ENCODE results near the gene DRD2. TPM values are rescaled to one million over a fixed set of nuclear protein-coding genes. Genes with fewer than 3 reads are reported as not detected.

Gene DRD2
- total RNA-seq, 1 experiment from 2014 or later = 0.28 TPM

GRCh38 chr11:113487622-113488021, 12.4 kb upstream of the DRD2 start:
- Mint-ChIP-seq H3K9me3 (ENCODE audit: unreplicated experiment) (no peaks in the 10 kb centered on the region), H3K4me3 (ENCODE audit: unreplicated experiment) (no peak overlapping the region), H3K27ac (ENCODE audit: low read depth, unreplicated experiment) (no peak overlapping the region), H3K36me3 (ENCODE audit: insufficient read depth, unreplicated experiment) (no peaks in the 10 kb centered on the region), H3K4me1 (ENCODE audit: insufficient read depth, unreplicated experiment) (no peaks in the 10 kb centered on the region), H3K27me3 (ENCODE audit: insufficient read depth, unreplicated experiment) (peaks cover 5% of the 10 kb centered on the region)
- ChIA-PET CTCF (interaction anchor here (0.6 kb wide), 1 partner anchor 381 kb away, joined by 3 read pairs; no protein-coding TSS in a partner anchor), POLR2A (no interaction called here)
- no peak for DNase-seq (ENCODE audit: unreplicated experiment)
- BruUV-seq (replicated peaks) = no TSS peak
- no peak for TF ChIP-seq CTCF (IDR thresholded peaks at IDR 0.05; ENCODE audit: unreplicated experiment)
- intact Hi-C loops (cut with micrococcal nuclease) = no loop called here

GRCh38 chr11:113484223-113484622, 9.0 kb upstream of the DRD2 start:
- ChIA-PET CTCF (interaction anchor here (0.6 to 1.5 kb wide), 2 partner anchors 9 to 37 kb away, joined by 3 to 4 read pairs; no protein-coding TSS in a partner anchor), POLR2A (no interaction called here)
- Mint-ChIP-seq H3K9me3 (ENCODE audit: unreplicated experiment) (no peaks in the 10 kb centered on the region), H3K4me1 (ENCODE audit: insufficient read depth, unreplicated experiment) (peaks cover 5% of the 10 kb centered on the region), H3K4me3 (ENCODE audit: unreplicated experiment) (no peak overlapping the region), H3K36me3 (ENCODE audit: insufficient read depth, unreplicated experiment) (no peaks in the 10 kb centered on the region), H3K27me3 (ENCODE audit: insufficient read depth, unreplicated experiment) (peaks cover 26% of the 10 kb centered on the region), H3K27ac (ENCODE audit: low read depth, unreplicated experiment) (no peak overlapping the region)
- intact Hi-C loops (cut with micrococcal nuclease) = no loop called here
- no peak for TF ChIP-seq CTCF (IDR thresholded peaks at IDR 0.05; ENCODE audit: unreplicated experiment)
- DNase-seq (ENCODE audit: unreplicated experiment) = no peak
- no TSS peak for BruUV-seq (replicated peaks)

- no peak overlapping the region for H3K27ac Mint-ChIP-seq (ENCODE audit: low read depth, unreplicated experiment)
- BruUV-seq (replicated peaks) = no TSS peak
- H3K36me3 Mint-ChIP-seq (ENCODE audit: insufficient read depth, unreplicated experiment) = no peaks in the 10 kb centered on the region
- H3K4me3 Mint-ChIP-seq (ENCODE audit: unreplicated experiment) = no peak overlapping the region
- intact Hi-C loops (cut with micrococcal nuclease) = no loop called here
- POLR2A ChIA-PET = interaction anchor here (0.6 to 1.5 kb wide), 4 partner anchors 8 to 167 kb away, joined by 3 to 5 read pairs (median 4); partner anchors contain the start of gene TTC12
- CTCF ChIA-PET = interaction anchor here (0.7 to 1.7 kb wide), 4 partner anchors 12 to 250 kb away, joined by 3 to 7 read pairs (median 4); no protein-coding TSS in a partner anchor
- no peak for DNase-seq (ENCODE audit: unreplicated experiment)
- H3K9me3 Mint-ChIP-seq (ENCODE audit: unreplicated experiment) = no peaks in the 10 kb centered on the region
- H3K27me3 Mint-ChIP-seq (ENCODE audit: insufficient read depth, unreplicated experiment) = peaks cover 35% of the 10 kb centered on the region
- no peak for TF ChIP-seq CTCF (IDR thresholded peaks at IDR 0.05; ENCODE audit: unreplicated experiment)
- peaks cover 5% of the 10 kb centered on the region for H3K4me1 Mint-ChIP-seq (ENCODE audit: insufficient read depth, unreplicated experiment)
Measured at GRCh38 chr11:113481672-113482071, 6.5 kb upstream of the DRD2 start.

- POLR2A ChIA-PET = interaction anchor here (0.6 to 1.5 kb wide), 3 partner anchors 15 to 166 kb away, joined by 3 to 5 read pairs (median 4); partner anchors contain the start of gene TTC12
- peaks cover 40% of the 10 kb centered on the region for H3K27me3 Mint-ChIP-seq (ENCODE audit: insufficient read depth, unreplicated experiment)
- H3K4me1 Mint-ChIP-seq (ENCODE audit: insufficient read depth, unreplicated experiment) = peaks cover 5% of the 10 kb centered on the region
Measured at GRCh38 chr11:113481226-113481625, 6.0 kb upstream of the DRD2 start.

More at GRCh38 chr11:113481226-113481625, 6.0 kb upstream of the DRD2 start:
- no peak for TF ChIP-seq CTCF (IDR thresholded peaks at IDR 0.05; ENCODE audit: unreplicated experiment)
- no peak for DNase-seq (ENCODE audit: unreplicated experiment)
- CTCF ChIA-PET = interaction anchor here (0.7 to 1.7 kb wide), 5 partner anchors 13 to 251 kb away, joined by 3 to 7 read pairs (median 4); no protein-coding TSS in a partner anchor
- H3K4me3 Mint-ChIP-seq (ENCODE audit: unreplicated experiment) = no peak overlapping the region
- BruUV-seq (replicated peaks) = no TSS peak
- H3K27ac Mint-ChIP-seq (ENCODE audit: low read depth, unreplicated experiment) = no peak overlapping the region
- intact Hi-C loops (cut with micrococcal nuclease) = no loop called here
- no peaks in the 10 kb centered on the region for H3K36me3 Mint-ChIP-seq (ENCODE audit: insufficient read depth, unreplicated experiment)
- no peaks in the 10 kb centered on the region for H3K9me3 Mint-ChIP-seq (ENCODE audit: unreplicated experiment)
